Erythroblast (primary cell): ENCODE measurements around the gene MRPL54.

ENCODE experiments used
- DNase-seq, 2 experiments: peaks; one replicate each; lab custom pipeline; 2025; lab: John Stamatoyannopoulos, UW
- GATA1 ChIP-seq: IDR thresholded peaks from 2 replicates; pipeline ENCODE4 v1.6.1; 2011; ENCODE audit warnings: low read depth, mild to moderate bottlenecking, control low read depth, low read length, moderate library complexity
- POLR2A ChIP-seq: IDR thresholded peaks from 2 replicates; pipeline ENCODE4 v1.6.1; 2011; ENCODE audit warnings: mild to moderate bottlenecking, low read length

The MRPL54 gene

GRCh38 chr19:3769494-3769893, 7.0 kb downstream of the MRPL54 start:
- TF ChIP-seq POLR2A: no peak
- no peak for TF ChIP-seq GATA1
- DNase-seq: no peak

GRCh38 chr19:3770136-3770999, 7.9 kb downstream of the MRPL54 start:
- no peak for DNase-seq
- no peak for TF ChIP-seq POLR2A
- no peak for TF ChIP-seq GATA1

DNA sequence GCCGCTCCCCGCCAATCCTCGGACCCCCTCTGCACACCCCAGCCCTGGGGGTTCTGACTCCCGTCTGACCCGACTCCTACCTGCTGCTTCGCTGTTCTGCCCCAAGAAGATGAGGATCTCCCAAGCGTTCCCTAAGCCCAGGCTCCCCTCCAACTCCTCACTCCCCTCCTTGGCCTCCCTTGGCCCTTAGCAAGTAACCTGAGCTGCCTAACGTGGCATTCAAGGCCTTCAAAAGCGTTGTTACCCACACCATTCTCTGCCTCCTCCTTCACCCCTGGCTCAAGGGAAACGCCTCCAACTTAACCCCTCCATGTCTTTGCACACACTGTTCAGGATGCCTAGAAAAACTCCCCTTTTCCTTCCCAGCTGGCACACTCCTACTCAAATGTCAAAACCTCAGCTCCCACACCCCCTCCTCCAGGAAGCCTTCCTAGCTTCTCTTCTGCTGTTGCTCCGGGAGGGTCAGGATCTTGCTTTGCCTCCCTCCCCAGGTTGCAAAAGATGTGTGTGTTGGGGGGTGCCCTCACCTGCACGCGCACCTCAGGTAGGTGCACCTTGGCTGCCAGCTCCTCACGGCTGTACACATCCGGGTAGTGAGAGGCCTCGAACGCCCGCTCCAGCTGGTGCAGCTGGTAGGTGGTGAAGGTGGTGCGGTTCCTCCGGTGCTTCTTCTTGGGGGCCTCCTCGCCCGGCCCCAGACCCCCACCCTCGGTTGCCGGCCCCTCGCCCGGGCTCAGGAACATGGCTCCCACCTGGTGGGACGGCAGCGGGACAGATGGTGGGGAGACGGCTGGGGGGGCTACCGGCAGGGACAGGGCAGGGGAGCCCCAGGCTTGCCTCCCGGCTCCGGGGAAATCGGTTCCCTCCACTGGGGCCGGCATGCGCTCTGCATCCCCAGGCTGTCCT, 8.8 kb downstream of the MRPL54 start:
- no peak for DNase-seq
- no peak for TF ChIP-seq POLR2A
- TF ChIP-seq GATA1: no peak

- no peak for DNase-seq
- TF ChIP-seq POLR2A (no peak), GATA1 (no peak)
Measured at GRCh38 chr19:3771906-3772455, 9.5 kb downstream of the MRPL54 start, which contains the start of gene RAX2. TSS of gene RAX2 (minus strand) at chr19:3772228. CDS start at chr19:3771742, 486 bp downstream.

DNA sequence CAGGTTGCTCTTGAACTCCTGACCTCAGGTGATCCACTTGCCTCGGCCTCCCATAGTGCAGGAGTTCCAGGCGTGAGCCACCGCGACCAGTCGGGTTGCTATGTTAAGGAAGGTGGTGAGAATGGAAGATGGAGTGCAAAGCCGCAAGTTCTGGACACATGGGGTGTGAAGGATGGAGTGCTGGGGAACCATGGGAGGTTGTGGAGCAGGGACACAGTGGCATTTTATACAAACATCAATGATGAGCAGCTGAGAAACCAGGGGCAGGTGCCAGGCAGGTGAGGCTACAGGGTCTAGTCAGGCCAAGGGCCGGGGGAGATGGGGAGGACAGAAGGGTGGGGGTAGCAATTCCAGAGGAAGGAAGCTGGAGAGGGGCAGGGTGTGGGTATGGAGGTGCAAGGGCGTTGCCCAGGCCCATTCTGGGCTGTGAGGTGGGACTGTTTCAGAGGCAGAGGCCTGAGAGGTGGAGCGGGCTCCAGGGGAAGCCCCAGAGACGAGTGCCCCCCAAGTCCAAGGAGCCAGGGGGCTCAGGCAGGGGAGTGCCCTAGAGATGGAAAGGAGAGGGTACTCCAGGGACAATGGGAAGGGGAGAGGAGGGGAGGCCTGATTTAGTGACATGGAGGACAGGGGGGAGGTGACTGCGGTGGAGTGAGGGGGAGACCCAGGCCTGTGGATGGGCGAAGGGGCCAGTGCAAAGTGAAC, 11.5 kb downstream of the MRPL54 start:
- TF ChIP-seq GATA1: no peak
- TF ChIP-seq POLR2A: no peak
- DNase-seq: no peak

DNA sequence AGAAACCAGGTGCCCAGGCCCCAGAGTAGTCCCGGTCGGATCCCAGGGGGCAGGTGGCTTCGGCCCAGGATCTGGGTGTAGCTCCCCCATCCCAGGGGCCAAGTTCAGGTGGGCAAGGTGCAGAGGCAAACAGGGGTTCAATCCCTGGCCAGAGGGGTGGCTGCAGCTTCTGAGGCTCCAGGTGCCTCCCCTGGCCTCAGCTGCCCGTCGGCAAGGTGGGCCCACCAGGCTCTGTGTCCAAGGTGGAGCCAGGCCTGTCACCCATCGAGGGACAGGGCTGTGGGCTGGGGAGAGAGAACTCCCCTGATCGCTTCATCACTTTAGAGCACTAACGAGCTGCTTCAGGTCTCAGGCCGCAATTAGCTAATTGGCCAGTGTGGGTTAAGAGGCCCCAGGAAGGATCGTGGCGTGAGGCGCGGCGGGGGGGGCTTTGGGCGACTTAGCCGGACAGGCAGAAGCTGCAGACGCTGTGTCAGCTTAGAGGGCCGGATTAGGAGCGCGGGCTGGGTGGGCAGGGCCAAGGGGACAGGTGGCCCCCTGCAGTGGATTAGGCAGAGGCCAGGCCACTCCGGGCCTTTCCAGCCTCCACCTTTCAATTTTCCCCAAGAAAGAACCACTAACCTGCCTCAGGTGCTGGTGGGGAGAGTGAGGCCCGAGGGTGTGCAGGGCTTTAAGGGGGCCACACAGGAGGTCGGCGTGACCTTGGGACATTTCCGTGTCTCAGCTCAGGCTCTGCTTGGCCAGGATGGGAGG, 12.3 kb downstream of the MRPL54 start:
- DNase-seq: no peak
- TF ChIP-seq GATA1: no peak
- TF ChIP-seq POLR2A: no peak

DNA sequence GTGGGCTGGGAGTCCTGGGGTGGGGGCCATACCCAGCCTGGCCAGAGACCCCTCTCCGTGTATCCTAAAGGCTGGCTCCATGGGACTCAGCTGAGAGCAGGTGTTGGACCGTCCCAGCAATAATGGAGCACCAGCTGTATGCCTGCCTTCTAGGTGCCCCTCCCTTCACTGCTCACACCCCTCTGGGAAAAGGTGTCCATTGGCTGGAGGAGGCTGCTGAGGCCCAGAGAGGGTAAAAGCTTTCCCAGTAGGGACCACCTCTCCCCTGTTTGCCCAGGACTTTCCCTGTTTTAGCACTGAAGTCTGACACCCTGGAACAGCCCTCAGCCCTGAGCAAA, 12.9 kb downstream of the MRPL54 start:
- DNase-seq: no peak
- TF ChIP-seq POLR2A (no peak), GATA1 (no peak)

- TF ChIP-seq POLR2A: no peak
- TF ChIP-seq GATA1: no peak
- DNase-seq: no peak
Measured at GRCh38 chr19:3775831-3776230, 13.3 kb downstream of the MRPL54 start.

DNA sequence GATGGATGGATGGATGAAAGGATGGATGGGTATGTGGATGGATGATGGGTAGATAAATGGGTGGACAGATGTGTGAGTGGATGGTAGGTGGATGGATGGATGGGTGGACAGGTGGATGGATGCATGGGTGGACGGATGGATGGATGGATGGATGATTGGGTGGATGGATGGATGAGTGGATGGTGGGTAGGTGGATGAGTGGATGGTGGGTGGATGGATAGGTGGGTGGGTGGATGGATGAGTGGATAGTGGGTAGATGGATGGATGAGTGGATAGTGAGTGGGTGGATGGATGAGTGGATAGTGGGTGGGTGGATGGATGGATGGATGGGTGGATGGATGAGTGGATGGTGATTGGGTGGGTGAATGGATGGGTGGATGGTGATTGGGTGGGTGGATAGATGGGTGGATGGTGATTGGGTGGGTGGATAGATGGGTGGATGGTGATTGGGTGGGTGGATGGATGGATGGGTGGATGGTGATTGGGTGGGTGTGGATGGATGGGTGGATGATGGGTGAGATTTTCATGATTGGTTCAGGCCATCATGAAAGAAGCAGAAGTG, 14.1 kb downstream of the MRPL54 start:
- no peak for TF ChIP-seq GATA1
- TF ChIP-seq POLR2A: no peak
- DNase-seq: no peak

- DNase-seq: no peak
Measured at GRCh38 chr19:3778104-3778867, 15.8 kb downstream of the MRPL54 start.

GRCh38 chr19:3778899-3779723, 16.6 kb downstream of the MRPL54 start:
- TF ChIP-seq GATA1 (no peak), POLR2A (no peak)
- DNase-seq: no peak

More at GRCh38 chr19:3778104-3778867, 15.8 kb downstream of the MRPL54 start:
- TF ChIP-seq POLR2A (no peak), GATA1 (no peak)
